Spleen (tissue), 11 donors: ENCODE data around the gene KIF1A. TPM values are rescaled to one million over a fixed set of nuclear protein-coding genes. Genes with fewer than 3 reads are reported as not detected.

Experiments used
- DNase-seq: peaks from one replicate; pipeline ENCODE4 v3.0.0-alpha.2; 2020
- H3K27ac ChIP-seq, 8 donors: fragments of 200-600 bp; sonication (generic) in 7 of 8; 1 replicate in 4 of 8; 2 replicates in 4 of 8; pipeline versions ENCODE4 v1.5.0 to v1.8.0; 2016 to 2021; ENCODE audit warnings: inconsistent platforms in 4 of 8, mild to moderate bottlenecking in 4 of 8, moderate library complexity in 1 of 8
- H3K27me3 ChIP-seq, 7 donors: fragments of 200-600 bp; sonication (generic) in 6 of 7; replicated peaks in 1 of 7; 1 replicate in 4 of 7; 2 replicates in 3 of 7; pipeline versions ENCODE4 v1.5.0 to v1.8.0; 2016 to 2021; ENCODE audit warnings: inconsistent platforms in 3 of 7, mild to moderate bottlenecking in 1 of 7
- H3K36me3 ChIP-seq, 6 donors: fragments of 200-600 bp; sonication (generic) in 5 of 6; 1 replicate in 4 of 6; 2 replicates in 2 of 6; pipeline versions ENCODE4 v1.5.0 to v1.8.0; 2016 to 2021; ENCODE audit warnings: inconsistent platforms in 2 of 6
- H3K4me1 ChIP-seq, 6 donors: fragments of 200-600 bp; sonication (generic) in 5 of 6; 1 replicate in 3 of 6; 2 replicates in 3 of 6; pipeline versions ENCODE4 v1.5.0 to v1.8.0; 2016 to 2021; ENCODE audit warnings: inconsistent platforms in 3 of 6
- H3K4me3 ChIP-seq, 8 donors: fragments of 200-600 bp; sonication (generic) in 7 of 8; 1 replicate in 4 of 8; 2 replicates in 4 of 8; pipeline versions ENCODE4 v1.5.0 to v1.8.0; 2016 to 2021; ENCODE audit warnings: inconsistent platforms in 4 of 8, mild to moderate bottlenecking in 4 of 8, moderate library complexity in 2 of 8
- H3K9me3 ChIP-seq, 8 donors: fragments of 200-600 bp; sonication (generic) in 7 of 8; 1 replicate in 4 of 8; 2 replicates in 4 of 8; pipeline versions ENCODE4 v1.5.0 to v1.8.0; 2016 to 2021; ENCODE audit warnings: inconsistent platforms in 4 of 8
- POLR2A ChIP-seq, 3 donors: fragments of 450-650 bp; IDR thresholded peaks; one replicate each; pipeline ENCODE4 v1.5.1; 2017; ENCODE audit warnings: antibody characterized with exemption in 3 of 3, mild to moderate bottlenecking in 1 of 3
- POLR2AphosphoS5 ChIP-seq, 3 donors: sonication (generic); formaldehyde crosslinking; IDR thresholded peaks; one replicate each; pipeline ENCODE4 v1.5.1; 2017; ENCODE audit warnings: antibody characterized with exemption in 3 of 3
- WGBS, 5 donors: extraction: QIAGEN DNeasy Blood & Tissue Kit in 3 of 5; methylation state at CpG; one replicate each; pipeline versions ENCODE4 v1.1.5 to v1.1.7; 2013 to 2018; 5-methylcytosine and 5-hydroxymethylcytosine counted together
- intact Hi-C: fragments of 100-400 bp; cut with DNase I; formaldehyde crosslinking; loops from one replicate; pipeline ENCODE4 v1.15.0; 2023; ENCODE audit warnings: low total_unique reads
- polyA plus RNA-seq, 3 donors: library from polyadenylated mRNA; stranded (reverse); fragments of 200-250 nt; gene quantifications; one replicate each; pipeline ENCODE4 v1.2.1, GENCODE V29; 2013
- total RNA-seq, 7 donors: library from RNA; depleted of rRNA in 3 of 7; stranded (reverse); fragments of >200 nt in 3 of 7; fragmentation: NEBNext Ultra II Directional in 4 of 7; extraction: Animal tissue kit (Norgen Biotek cat#: 25700) in 4 of 7; gene quantifications; one replicate each; pipeline versions ENCODE4 v1.1.0 to v1.2.1, GENCODE V29; 2016 to 2021
- TF ChIP-seq, protein P1 (sequence below), 11 experiments: fragments of 200-600 bp in 7 of 11; fragments of 450-650 bp in 4 of 11; sonication (generic) in 4 of 11; IDR thresholded peaks in 8 of 11; conservative IDR thresholded peaks in 3 of 11; 1 replicate in 7 of 11; 2 replicates in 4 of 11; pipeline versions ENCODE4 v1.4.0 to v1.8.0; 2016 to 2021; ENCODE audit warnings: antibody characterized with exemption in 11 of 11, inconsistent platforms in 4 of 11, mild to moderate bottlenecking in 1 of 11
- donor health status: healthy with polysubstance abuse.
- donor health status: DM: no; HTN: no; CAD: no; lungs with moderate emphysema.
- donor health status: DM: no; HTN: no; CAD: no.
- donor health status: Bipolar disorder and iron deficiency.
- donor health status: healthy.
- donor health status: DM: no; HTN: no; CAD: no.
- donor health status: DM: yes; HTN: yes; CAD: no.

The KIF1A gene
- total and polyA plus RNA-seq, 10 donors: 0.02 to 2.0 (median 0.55) TPM; not detected in 1

DNA sequence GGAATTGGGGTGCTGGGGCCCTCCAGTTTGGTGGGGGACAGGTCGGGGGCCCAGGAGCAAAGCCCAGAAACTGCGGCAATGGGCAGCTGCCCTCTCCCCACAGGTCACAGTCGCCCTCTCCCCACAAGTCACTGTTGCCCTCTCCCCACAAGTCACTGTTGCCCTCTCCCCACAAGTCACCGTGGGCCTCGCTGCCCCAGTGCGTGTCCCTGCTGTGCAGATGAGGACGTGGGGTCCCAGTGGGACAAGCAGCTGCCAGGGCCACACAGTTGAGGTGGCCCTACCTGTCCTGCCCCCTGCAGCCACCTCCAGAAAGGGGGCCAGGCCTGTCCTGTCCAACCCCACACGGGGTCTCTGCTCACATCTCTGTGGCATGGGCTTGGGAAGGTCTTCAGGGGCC lies 35.7 kb upstream of the KIF1A start:
- intact Hi-C loops: loop anchor here (10.0 kb wide), 1 partner anchor 209 kb away; no protein-coding TSS in a partner anchor
- H3K9me3 ChIP-seq: peaks cover 0 to 24% (median 19%) of the 10 kb centered on the region in 8 donors
- WGBS, 5 donors: 91 to 95% (median 93%) methylated on average over 7 to 8 of the region's 8 CpGs
- no peak for DNase-seq
- H3K27ac ChIP-seq: no peak overlapping the region
- H3K36me3 ChIP-seq: no peaks in the 10 kb centered on the region
- no peak overlapping the region for H3K4me3 ChIP-seq
- TF ChIP-seq POLR2A (IDR thresholded peaks at IDR 0.05): no peak
- no peak for TF ChIP-seq POLR2AphosphoS5 (IDR thresholded peaks at IDR 0.05)
- TF ChIP-seq, protein P1, sequence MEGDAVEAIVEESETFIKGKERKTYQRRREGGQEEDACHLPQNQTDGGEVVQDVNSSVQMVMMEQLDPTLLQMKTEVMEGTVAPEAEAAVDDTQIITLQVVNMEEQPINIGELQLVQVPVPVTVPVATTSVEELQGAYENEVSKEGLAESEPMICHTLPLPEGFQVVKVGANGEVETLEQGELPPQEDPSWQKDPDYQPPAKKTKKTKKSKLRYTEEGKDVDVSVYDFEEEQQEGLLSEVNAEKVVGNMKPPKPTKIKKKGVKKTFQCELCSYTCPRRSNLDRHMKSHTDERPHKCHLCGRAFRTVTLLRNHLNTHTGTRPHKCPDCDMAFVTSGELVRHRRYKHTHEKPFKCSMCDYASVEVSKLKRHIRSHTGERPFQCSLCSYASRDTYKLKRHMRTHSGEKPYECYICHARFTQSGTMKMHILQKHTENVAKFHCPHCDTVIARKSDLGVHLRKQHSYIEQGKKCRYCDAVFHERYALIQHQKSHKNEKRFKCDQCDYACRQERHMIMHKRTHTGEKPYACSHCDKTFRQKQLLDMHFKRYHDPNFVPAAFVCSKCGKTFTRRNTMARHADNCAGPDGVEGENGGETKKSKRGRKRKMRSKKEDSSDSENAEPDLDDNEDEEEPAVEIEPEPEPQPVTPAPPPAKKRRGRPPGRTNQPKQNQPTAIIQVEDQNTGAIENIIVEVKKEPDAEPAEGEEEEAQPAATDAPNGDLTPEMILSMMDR (IDR thresholded peaks at IDR 0.05 in 8 of 11, conservative IDR thresholded peaks at IDR 0.05 in 3 of 11): no peak
- peaks cover 0 to 10% (median 3%) of the 10 kb centered on the region in 6 donors for H3K4me1 ChIP-seq
- peaks cover 0 to 9% (median 0%) of the 10 kb centered on the region in 7 donors for H3K27me3 ChIP-seq

DNA sequence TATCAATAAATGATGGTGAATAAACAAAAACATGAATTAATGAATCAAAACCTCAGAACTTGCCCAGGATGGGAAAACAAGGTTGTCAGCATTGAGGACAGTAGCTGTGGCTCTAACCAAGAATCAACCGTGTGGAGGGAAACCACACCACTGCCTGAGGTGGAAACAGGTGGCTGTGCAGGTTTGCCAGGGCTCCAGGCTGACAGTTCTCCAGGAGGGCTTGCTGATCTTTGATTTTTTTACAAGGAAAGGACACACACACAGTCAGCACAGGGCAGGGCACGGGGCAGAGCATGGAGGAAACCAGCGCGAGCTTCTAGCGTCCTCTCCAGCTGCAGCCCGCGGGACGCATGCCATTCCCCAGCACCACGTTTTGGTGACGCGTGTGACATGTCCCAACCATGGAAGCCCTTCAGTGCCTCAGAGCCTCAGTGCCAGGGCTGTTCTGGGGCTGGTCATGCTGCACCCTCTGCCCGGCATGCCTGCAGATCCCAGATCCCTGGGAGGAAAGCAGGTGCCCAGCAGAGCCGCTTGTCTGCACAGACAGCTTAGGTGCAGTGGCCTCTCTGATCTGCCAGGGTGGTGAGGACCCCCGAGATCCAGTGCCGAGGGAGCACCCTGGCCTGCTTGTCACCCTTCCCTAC lies 32.8 kb upstream of the KIF1A start:
- Histone ChIP-seq H3K9me3 (peaks cover 0 to 24% (median 19%) of the 10 kb centered on the region in 8 donors), H3K4me1 (peaks cover 0 to 10% (median 3%) of the 10 kb centered on the region in 6 donors), H3K27ac (no peak overlapping the region), H3K36me3 (no peaks in the 10 kb centered on the region), H3K27me3 (peaks cover 0 to 9% (median 0%) of the 10 kb centered on the region in 7 donors), H3K4me3 (no peak overlapping the region)
- intact Hi-C loops: loop anchor here (10.0 kb wide), 1 partner anchor 212 kb away; no protein-coding TSS in a partner anchor
- peak; percentile 73 for DNase-seq
- WGBS, 5 donors: 83 to 85% (median 83%) methylated on average over 14 to 15 of the region's 15 CpGs
- TF ChIP-seq, protein P1 (IDR thresholded peaks at IDR 0.05 in 8 of 11, conservative IDR thresholded peaks at IDR 0.05 in 3 of 11): no peak
- TF ChIP-seq POLR2AphosphoS5 (IDR thresholded peaks at IDR 0.05) (no peak), POLR2A (IDR thresholded peaks at IDR 0.05) (no peak)

DNA sequence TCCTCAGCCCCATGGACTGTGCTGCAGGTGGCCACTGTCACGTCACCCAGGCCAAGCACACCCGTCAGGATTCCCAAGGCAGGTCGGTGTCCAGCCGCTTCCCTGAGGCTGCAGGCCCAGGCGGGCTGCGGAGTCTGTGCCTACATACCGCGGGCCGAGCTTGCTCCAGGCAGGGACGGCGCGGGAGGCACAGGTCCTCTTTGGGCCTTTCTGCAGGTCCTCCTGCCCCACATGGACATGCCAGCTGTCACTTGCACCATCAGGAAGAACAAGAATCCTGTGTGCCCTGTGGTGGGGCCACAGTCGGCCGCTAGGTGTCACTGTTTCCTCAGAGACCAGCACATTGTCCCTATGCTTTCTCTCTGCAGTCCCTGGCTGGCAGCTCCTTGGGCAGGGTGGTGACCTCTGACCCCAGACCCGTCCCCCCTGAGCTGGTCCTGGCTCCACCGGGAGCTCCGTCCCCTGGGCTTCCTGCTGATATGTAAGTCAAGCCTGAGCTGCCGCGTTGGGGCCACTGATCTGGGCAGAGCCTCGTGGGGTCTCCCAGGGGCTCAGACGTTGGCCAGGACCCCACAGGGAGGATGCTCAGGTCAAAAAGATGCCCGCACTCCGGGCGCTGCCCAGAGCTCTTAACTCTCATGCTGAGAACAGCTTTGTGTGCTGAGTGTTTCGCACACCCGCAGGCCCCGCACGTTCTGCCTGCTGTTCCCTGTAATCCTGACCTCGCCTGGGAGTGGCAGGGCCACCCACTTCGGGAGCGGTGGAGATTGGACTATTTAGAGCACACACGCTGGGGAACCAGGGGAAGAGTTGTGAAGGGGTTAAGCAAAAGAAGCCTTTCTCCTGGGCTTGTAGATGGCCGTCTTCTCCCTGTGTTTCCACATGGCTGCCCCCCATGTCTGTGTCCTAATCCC lies 31.3 kb upstream of the KIF1A start:
- no peaks in the 10 kb centered on the region for H3K36me3 ChIP-seq
- TF ChIP-seq POLR2A (IDR thresholded peaks at IDR 0.05) (no peak), POLR2AphosphoS5 (IDR thresholded peaks at IDR 0.05) (peak; percentile 39 to 49 (median 45))
- TF ChIP-seq, protein P1 (IDR thresholded peaks at IDR 0.05 in 8 of 11, conservative IDR thresholded peaks at IDR 0.05 in 3 of 11): peak; percentile 86 to 99 (median 94)
- 43 to 49% (median 44%) methylated on average over 25 to 33 of the region's 33 CpGs for WGBS, 5 donors
- H3K27ac ChIP-seq: no peak overlapping the region
- DNase-seq: peak; percentile 91
- peaks cover 0 to 9% (median 0%) of the 10 kb centered on the region in 7 donors for H3K27me3 ChIP-seq
- intact Hi-C loops: loop anchor here (10.0 kb wide), 1 partner anchor 213 kb away; no protein-coding TSS in a partner anchor
- H3K4me3 ChIP-seq: no peak overlapping the region
- H3K9me3 ChIP-seq: peaks cover 0 to 24% (median 19%) of the 10 kb centered on the region in 8 donors
- peaks cover 0 to 10% (median 3%) of the 10 kb centered on the region in 6 donors for H3K4me1 ChIP-seq
